HG03175 (cell line): ENCODE data around the gene PCNX3.

Experiments used
- ATAC-seq: cut with Tn5 transposase; IDR thresholded peaks from one replicate; pipeline ENCODE4 v1.9.1; 2021; ENCODE audit warnings: mild to moderate bottlenecking, moderate library complexity; ENCODE audit not compliant: unreplicated experiment

The PCNX3 gene

GRCh38 chr11:65615229-65615949 is at the start of gene PCNX3:
Gene PCNX3 (plus strand): TSS chr11:65615776. CDS start chr11:65616312, 536 bp downstream.
- peak; percentile 85 for ATAC-seq

- peak; percentile 2 for ATAC-seq
Observed at GRCh38 chr11:65569164-65569972, 46.2 kb upstream of the PCNX3 start.

- peak; percentile 64 for ATAC-seq
Observed at GRCh38 chr11:65569973-65570918, 45.3 kb upstream of the PCNX3 start, which contains the start of gene ZNRD2. Gene ZNRD2 (plus strand): TSS chr11:65570477. CDS start chr11:65570492, 15 bp downstream.

GRCh38 chr11:65571420-65571819 is 44.2 kb upstream of the PCNX3 start:
- no peak for ATAC-seq

GRCh38 chr11:65571940-65572339 is 43.6 kb upstream of the PCNX3 start:
- ATAC-seq = no peak

GRCh38 chr11:65572356-65573051 is 43.1 kb upstream of the PCNX3 start, which contains the start of gene FAM89B:
Gene FAM89B (plus strand): TSS chr11:65572538. CDS start chr11:65572670, 132 bp downstream.
- no peak for ATAC-seq

- ATAC-seq = no peak
Observed at GRCh38 chr11:65573391-65574079, 42.0 kb upstream of the PCNX3 start.

- ATAC-seq = peak; percentile 36
Observed at GRCh38 chr11:65574109-65574810, 41.3 kb upstream of the PCNX3 start.

GRCh38 chr11:65574811-65575567 is 40.6 kb upstream of the PCNX3 start:
- ATAC-seq = no peak

- no peak for ATAC-seq
Observed at GRCh38 chr11:65575568-65576231, 39.9 kb upstream of the PCNX3 start, which contains the start of gene EHBP1L1. Gene EHBP1L1 (plus strand): TSS chr11:65576053. CDS start chr11:65576303, 250 bp downstream.

- ATAC-seq = no peak
Observed at GRCh38 chr11:65576232-65576866, 39.2 kb upstream of the PCNX3 start.

- no peak for ATAC-seq
Observed at GRCh38 chr11:65576867-65577755, 38.5 kb upstream of the PCNX3 start.

GRCh38 chr11:65577756-65578109 is 37.8 kb upstream of the PCNX3 start:
- ATAC-seq = no peak

GRCh38 chr11:65578134-65578533 is 37.4 kb upstream of the PCNX3 start:
- no peak for ATAC-seq

- ATAC-seq = no peak
Observed at GRCh38 chr11:65578667-65579066, 36.9 kb upstream of the PCNX3 start.

GRCh38 chr11:65579291-65579690 is 36.3 kb upstream of the PCNX3 start:
- ATAC-seq = no peak
